HFFc6 (cell line): ENCODE data around the gene CYP4F8. TPM values are rescaled to one million over a fixed set of nuclear protein-coding genes. Genes with fewer than 3 reads are reported as not detected.
A peak's percentile ranks its signal among the peaks of the same experiment; 100 is the strongest.

Experiments used
- DNase-seq: peaks from one replicate; pipeline ENCODE4 v3.0.0-alpha.2; 2018
- H3K27ac Mint-ChIP-seq: 2 replicates; pipeline ENCODE4 v1.8.0; 2020; ENCODE audit warnings: mild to moderate bottlenecking, mixed read lengths
- H3K27me3 Mint-ChIP-seq: 2 replicates; pipeline ENCODE4 v1.8.0; 2021; ENCODE audit warnings: mild to moderate bottlenecking, moderate library complexity, mixed read lengths; ENCODE audit not compliant: insufficient read depth
- H3K36me3 Mint-ChIP-seq: 2 replicates; pipeline ENCODE4 v1.8.0; 2021; ENCODE audit warnings: low read depth, mixed read lengths
- H3K4me1 Mint-ChIP-seq: 2 replicates; pipeline ENCODE4 v1.8.0; 2020; ENCODE audit warnings: low read depth, mixed read lengths
- H3K4me3 Mint-ChIP-seq: 2 replicates; pipeline ENCODE4 v1.8.0; 2020; ENCODE audit warnings: mild to moderate bottlenecking, moderate library complexity, mixed read lengths
- H3K9me3 Mint-ChIP-seq: 2 replicates; pipeline ENCODE4 v1.8.0; 2020; ENCODE audit warnings: mild to moderate bottlenecking, mixed read lengths
- CTCF ChIP-seq: fragments of 200-600 bp; sonication (generic); IDR thresholded peaks from 2 replicates; pipeline ENCODE4 v1.5.0; 2021; ENCODE audit warnings: antibody characterized with exemption, mild to moderate bottlenecking
- total RNA-seq, 6 experiments: library from RNA; stranded (reverse); fragmentation: NEBNext Ultra II Directional; extraction: Animal tissue kit (Norgen Biotek cat#: 25700); gene quantifications; 2 replicates in 1 of 6; 3 replicates in 5 of 6; pipeline ENCODE4 v1.2.3, GENCODE V29; 2021

The CYP4F8 gene
- total RNA-seq, 6 experiments from 2014 or later = not detected

- Mint-ChIP-seq H3K27me3 (no peaks in the 10 kb centered on the region), H3K4me3 (no peak overlapping the region), H3K27ac (no peak overlapping the region), H3K36me3 (no peaks in the 10 kb centered on the region), H3K9me3 (peaks cover 4% of the 10 kb centered on the region), H3K4me1 (no peaks in the 10 kb centered on the region)
- DNase-seq = no peak
- TF ChIP-seq CTCF = peak; percentile 57
Observed at GRCh38 chr19:15631817-15632216, 16.8 kb downstream of the CYP4F8 start.

- Mint-ChIP-seq H3K27ac (no peak overlapping the region), H3K27me3 (no peaks in the 10 kb centered on the region), H3K36me3 (no peaks in the 10 kb centered on the region), H3K9me3 (peaks cover 8% of the 10 kb centered on the region), H3K4me3 (no peak overlapping the region), H3K4me1 (no peaks in the 10 kb centered on the region)
- no peak for DNase-seq
- no peak for TF ChIP-seq CTCF
Observed at GRCh38 chr19:15633082-15633835, 18.2 kb downstream of the CYP4F8 start.

- H3K4me3 Mint-ChIP-seq = no peak overlapping the region
- no peaks in the 10 kb centered on the region for H3K4me1 Mint-ChIP-seq
- H3K9me3 Mint-ChIP-seq = peaks cover 8% of the 10 kb centered on the region
- no peak for DNase-seq
- H3K27me3 Mint-ChIP-seq = no peaks in the 10 kb centered on the region
- no peak for TF ChIP-seq CTCF
- no peaks in the 10 kb centered on the region for H3K36me3 Mint-ChIP-seq
- H3K27ac Mint-ChIP-seq = no peak overlapping the region
Observed at GRCh38 chr19:15634105-15634504, 19.1 kb downstream of the CYP4F8 start.

GRCh38 chr19:15635016-15635805 lies 20.2 kb downstream of the CYP4F8 start:
- H3K4me1 Mint-ChIP-seq = no peaks in the 10 kb centered on the region
- no peaks in the 10 kb centered on the region for H3K36me3 Mint-ChIP-seq
- no peak overlapping the region for H3K27ac Mint-ChIP-seq
- no peak for TF ChIP-seq CTCF
- no peak for DNase-seq
- peaks cover 17% of the 10 kb centered on the region for H3K9me3 Mint-ChIP-seq
- no peaks in the 10 kb centered on the region; the same call in 1 of the 2 replicates for H3K27me3 Mint-ChIP-seq
- no peak overlapping the region for H3K4me3 Mint-ChIP-seq

GRCh38 chr19:15636026-15636425 lies 21.0 kb downstream of the CYP4F8 start:
- DNase-seq = no peak
- Mint-ChIP-seq H3K27me3 (no peaks in the 10 kb centered on the region; the same call in 1 of the 2 replicates), H3K4me3 (no peak overlapping the region), H3K4me1 (no peaks in the 10 kb centered on the region), H3K36me3 (no peaks in the 10 kb centered on the region), H3K27ac (no peak overlapping the region), H3K9me3 (peaks cover 22% of the 10 kb centered on the region)
- TF ChIP-seq CTCF = no peak
